Measurements from ENCODE around the gene BCL11B. TPM values are rescaled to one million over a fixed set of nuclear protein-coding genes. Genes with fewer than 3 reads are reported as not detected.

BCL11B gene
- total and polyA plus RNA-seq, 2 donors from 2014 or later = 0.13 to 3.3 TPM

DNA sequence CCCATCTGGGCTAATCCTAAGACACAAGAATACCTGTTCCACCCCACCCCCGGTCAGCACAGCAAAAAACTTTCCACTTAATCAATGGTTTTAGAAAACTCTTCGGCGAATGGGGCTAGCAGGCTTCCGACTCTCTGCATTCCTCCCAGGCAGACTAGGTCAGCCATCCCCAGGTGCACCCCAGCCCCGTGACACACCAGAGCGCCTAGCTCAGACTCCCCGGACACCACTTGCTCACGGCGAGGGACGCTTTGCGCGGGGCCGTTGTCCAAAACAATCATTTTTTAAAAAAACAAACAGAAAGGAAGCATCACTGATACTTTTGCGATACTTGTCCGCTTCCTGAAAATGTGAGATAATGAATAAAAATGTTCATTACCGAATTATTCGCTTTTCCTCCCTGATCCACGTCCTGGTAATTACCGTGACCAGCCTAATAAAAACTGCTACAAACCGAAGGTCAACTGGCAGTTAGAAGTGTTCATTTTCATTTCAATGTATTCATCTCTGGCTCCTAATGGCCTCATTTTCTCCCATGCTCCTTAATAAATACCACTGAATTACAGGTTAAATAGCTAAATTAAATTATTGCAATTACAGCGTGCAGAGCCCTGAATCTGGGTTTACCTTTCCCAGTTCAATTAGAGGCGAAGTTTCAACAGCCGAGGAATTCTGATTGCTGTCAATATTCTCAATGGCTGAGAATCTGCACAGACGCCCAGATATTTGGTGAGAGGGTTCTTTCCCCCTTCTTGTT lies 73.1 kb downstream of the BCL11B start:
- Histone ChIP-seq H3K4me1 (ENCODE audit: control insufficient read depth in 2 of 3, insufficient read depth in 2 of 3, low read depth in 1 of 3, low read length in 3 of 3) (peaks cover 0 to 9% (median 7%) of the 10 kb centered on the region in 3 donors), H3K36me3 (ENCODE audit: control insufficient read depth in 2 of 3, insufficient read depth in 3 of 3, low read length in 3 of 3) (no peaks in the 10 kb centered on the region), H3K9ac (ENCODE audit: low read length in 3 of 3) (no peak overlapping the region), H3K4me3 (ENCODE audit: low read length in 3 of 3) (no peak overlapping the region), H3K27ac (ENCODE audit: low read depth in 2 of 2, low read length in 2 of 2) (no peak overlapping the region), H3K27me3 (ENCODE audit: control insufficient read depth, insufficient read depth, low read length) (no peaks in the 10 kb centered on the region), H3K9me3 (ENCODE audit: control insufficient read depth in 2 of 3, insufficient read depth in 1 of 3, low read length in 3 of 3) (no peaks in the 10 kb centered on the region)
- FAIRE-seq (no peak), DNase-seq (no peak)
- TF ChIP-seq, protein P1, sequence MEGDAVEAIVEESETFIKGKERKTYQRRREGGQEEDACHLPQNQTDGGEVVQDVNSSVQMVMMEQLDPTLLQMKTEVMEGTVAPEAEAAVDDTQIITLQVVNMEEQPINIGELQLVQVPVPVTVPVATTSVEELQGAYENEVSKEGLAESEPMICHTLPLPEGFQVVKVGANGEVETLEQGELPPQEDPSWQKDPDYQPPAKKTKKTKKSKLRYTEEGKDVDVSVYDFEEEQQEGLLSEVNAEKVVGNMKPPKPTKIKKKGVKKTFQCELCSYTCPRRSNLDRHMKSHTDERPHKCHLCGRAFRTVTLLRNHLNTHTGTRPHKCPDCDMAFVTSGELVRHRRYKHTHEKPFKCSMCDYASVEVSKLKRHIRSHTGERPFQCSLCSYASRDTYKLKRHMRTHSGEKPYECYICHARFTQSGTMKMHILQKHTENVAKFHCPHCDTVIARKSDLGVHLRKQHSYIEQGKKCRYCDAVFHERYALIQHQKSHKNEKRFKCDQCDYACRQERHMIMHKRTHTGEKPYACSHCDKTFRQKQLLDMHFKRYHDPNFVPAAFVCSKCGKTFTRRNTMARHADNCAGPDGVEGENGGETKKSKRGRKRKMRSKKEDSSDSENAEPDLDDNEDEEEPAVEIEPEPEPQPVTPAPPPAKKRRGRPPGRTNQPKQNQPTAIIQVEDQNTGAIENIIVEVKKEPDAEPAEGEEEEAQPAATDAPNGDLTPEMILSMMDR (IDR thresholded peaks at IDR 0.05; ENCODE audit: borderline replicate concordance, extremely low read depth, insufficient read depth) = no peak
- intact Hi-C loops (cut with DNase I) = no loop called here

GRCh38 chr14:99196310-99196650 lies 75.7 kb downstream of the BCL11B start:
- intact Hi-C loops (cut with DNase I) = no loop called here
- DNase-seq (peak in 1 of 5 donors; percentile 59), FAIRE-seq (no peak)
- Histone ChIP-seq H3K9me3 (ENCODE audit: control insufficient read depth in 2 of 3, insufficient read depth in 1 of 3, low read length in 3 of 3) (no peaks in the 10 kb centered on the region), H3K36me3 (ENCODE audit: control insufficient read depth in 2 of 3, insufficient read depth in 3 of 3, low read length in 3 of 3) (no peaks in the 10 kb centered on the region), H3K4me3 (ENCODE audit: low read length in 3 of 3) (no peak overlapping the region), H3K27ac (ENCODE audit: low read depth in 2 of 2, low read length in 2 of 2) (no peak overlapping the region), H3K4me1 (ENCODE audit: control insufficient read depth in 2 of 3, insufficient read depth in 2 of 3, low read depth in 1 of 3, low read length in 3 of 3) (peaks cover 0 to 9% (median 8%) of the 10 kb centered on the region in 3 donors), H3K27me3 (ENCODE audit: control insufficient read depth, insufficient read depth, low read length) (no peaks in the 10 kb centered on the region), H3K9ac (ENCODE audit: low read length in 3 of 3) (no peak overlapping the region)
- TF ChIP-seq, protein P1 (IDR thresholded peaks at IDR 0.05; ENCODE audit: borderline replicate concordance, extremely low read depth, insufficient read depth) = no peak

GRCh38 chr14:99195602-99196309 lies 76.2 kb downstream of the BCL11B start:
- Histone ChIP-seq H3K4me3 (ENCODE audit: low read length in 3 of 3) (no peak overlapping the region), H3K27me3 (ENCODE audit: control insufficient read depth, insufficient read depth, low read length) (no peaks in the 10 kb centered on the region), H3K36me3 (ENCODE audit: control insufficient read depth in 2 of 3, insufficient read depth in 3 of 3, low read length in 3 of 3) (no peaks in the 10 kb centered on the region), H3K4me1 (ENCODE audit: control insufficient read depth in 2 of 3, insufficient read depth in 2 of 3, low read depth in 1 of 3, low read length in 3 of 3) (peaks cover 0 to 9% (median 8%) of the 10 kb centered on the region in 3 donors), H3K9ac (ENCODE audit: low read length in 3 of 3) (no peak overlapping the region), H3K9me3 (ENCODE audit: control insufficient read depth in 2 of 3, insufficient read depth in 1 of 3, low read length in 3 of 3) (no peaks in the 10 kb centered on the region), H3K27ac (ENCODE audit: low read depth in 2 of 2, low read length in 2 of 2) (no peak overlapping the region)
- FAIRE-seq = no peak
- peak in 4 of 5 donors; percentile 53 to 83 (median 74) for DNase-seq
- TF ChIP-seq, protein P1 (IDR thresholded peaks at IDR 0.05; ENCODE audit: borderline replicate concordance, extremely low read depth, insufficient read depth) = no peak
- intact Hi-C loops (cut with DNase I) = no loop called here
